Measurements from ENCODE around the gene ACBD6. TPM values are rescaled to one million over a fixed set of nuclear protein-coding genes. Genes with fewer than 3 reads are reported as not detected.

Gene ACBD6
- total and polyA plus RNA-seq, 5 donors from 2014 or later = 23.4 to 34.9 (median 25.5) TPM

DNA sequence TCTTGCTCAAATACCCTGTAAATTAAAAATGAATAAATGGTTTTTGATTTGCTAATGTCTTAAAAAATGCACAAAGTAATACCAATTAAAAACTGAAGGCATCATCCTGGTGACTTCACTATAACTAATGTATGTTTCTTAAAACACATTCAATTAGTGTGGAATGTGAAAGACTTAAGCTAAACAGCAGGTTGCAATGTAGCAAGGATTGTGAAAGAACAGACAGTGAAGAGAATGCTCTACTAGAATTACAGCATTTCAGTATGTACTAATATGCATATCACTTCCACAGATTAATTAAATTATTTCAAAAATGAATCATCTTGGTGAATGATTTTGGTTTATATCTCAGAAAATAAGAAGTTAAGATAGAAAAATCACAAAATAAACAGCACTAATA, 216.0 kb downstream of the ACBD6 start:
- Mint-ChIP-seq H3K9me3 (peaks cover 0 to 5% (median 0%) of the 10 kb centered on the region in 7 donors), H3K4me1 (peaks cover 15 to 37% (median 29%) of the 10 kb centered on the region in 4 donors), H3K27me3 (no peaks in the 10 kb centered on the region), H3K4me3 (no peak overlapping the region), H3K27ac (no peak overlapping the region), H3K36me3 (peaks cover 38% of the 10 kb centered on the region)
- Histone ChIP-seq H3K4me1 (ENCODE audit: control insufficient read depth, insufficient read depth, low read length, poor library complexity, severe bottlenecking) (peaks cover 16% of the 10 kb centered on the region), H3K4me3 (ENCODE audit: low read depth, low read length) (no peak overlapping the region), H3K27ac (ENCODE audit: insufficient read depth, low read length, poor library complexity, severe bottlenecking) (no peak overlapping the region), H3K27me3 (ENCODE audit: control insufficient read depth, insufficient read depth, low read length) (no peaks in the 10 kb centered on the region), H3K9me3 (ENCODE audit: control insufficient read depth in 2 of 2, low read length in 2 of 2) (no peaks in the 10 kb centered on the region), H3K36me3 (ENCODE audit: control insufficient read depth, insufficient read depth, low read length) (peaks cover 5% of the 10 kb centered on the region)
- ATAC-seq (ENCODE audit: low read depth in 2 of 2) (no peak), DNase-seq (no peak)

- H3K27me3 Mint-ChIP-seq = no peaks in the 10 kb centered on the region
- Histone ChIP-seq H3K27me3 (ENCODE audit: control insufficient read depth, insufficient read depth, low read length) (no peaks in the 10 kb centered on the region), H3K27ac (ENCODE audit: insufficient read depth, low read length, poor library complexity, severe bottlenecking) (no peak overlapping the region), H3K4me1 (ENCODE audit: control insufficient read depth, insufficient read depth, low read length, poor library complexity, severe bottlenecking) (peaks cover under 1% of the 10 kb centered on the region), H3K36me3 (ENCODE audit: control insufficient read depth, insufficient read depth, low read length) (peaks cover 4% of the 10 kb centered on the region), H3K9me3 (ENCODE audit: control insufficient read depth in 2 of 2, low read length in 2 of 2) (no peaks in the 10 kb centered on the region), H3K4me3 (ENCODE audit: low read depth, low read length) (no peak overlapping the region)
- no peak overlapping the region for H3K4me3 Mint-ChIP-seq
- no peaks in the 10 kb centered on the region for H3K9me3 Mint-ChIP-seq
- H3K4me1 Mint-ChIP-seq = peaks cover 2 to 9% (median 6%) of the 10 kb centered on the region in 4 donors
- H3K36me3 Mint-ChIP-seq = peaks cover 46% of the 10 kb centered on the region
- ATAC-seq (ENCODE audit: low read depth in 2 of 2) (no peak), DNase-seq (no peak)
- peak overlapping the region in 1 of 3 donors; percentile 32 for H3K27ac Mint-ChIP-seq
These were observed 219.3 kb downstream of the ACBD6 start for GRCh38 chr1:180283098-180283497.

DNA sequence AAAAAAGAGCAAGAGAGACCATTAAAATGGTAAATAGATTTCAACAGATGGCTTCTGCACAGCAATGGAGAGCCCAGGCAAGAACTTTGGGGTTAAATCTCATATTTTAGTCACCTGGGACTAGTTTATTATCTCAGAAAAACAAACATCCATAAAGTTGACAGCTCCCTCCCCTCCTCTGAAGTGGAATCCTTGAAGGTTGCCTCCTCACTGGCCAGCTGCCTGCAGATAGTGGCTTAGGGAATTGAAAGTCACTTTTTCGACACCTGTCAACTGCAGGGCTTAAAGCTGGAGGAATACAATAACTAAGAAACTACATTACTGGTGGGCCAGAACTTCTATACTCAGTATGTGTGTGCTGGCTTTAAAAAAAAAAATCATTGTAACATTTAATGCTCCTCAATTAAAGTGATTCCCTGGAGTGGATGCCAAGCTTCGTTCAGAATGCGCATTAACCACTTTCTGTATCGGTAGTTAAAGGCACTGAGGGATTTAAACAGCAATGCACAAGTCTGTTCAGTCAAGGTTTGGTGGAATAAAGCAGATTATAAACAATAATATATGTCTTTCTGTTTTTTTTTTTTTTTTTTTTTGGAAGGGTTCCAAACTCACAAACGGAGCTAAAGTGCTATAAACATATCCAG, 219.9 kb downstream of the ACBD6 start:
- Histone ChIP-seq H3K36me3 (ENCODE audit: control insufficient read depth, insufficient read depth, low read length) (no peaks in the 10 kb centered on the region), H3K27ac (ENCODE audit: insufficient read depth, low read length, poor library complexity, severe bottlenecking) (no peak overlapping the region), H3K4me3 (ENCODE audit: low read depth, low read length) (no peak overlapping the region), H3K27me3 (ENCODE audit: control insufficient read depth, insufficient read depth, low read length) (no peaks in the 10 kb centered on the region), H3K9me3 (ENCODE audit: control insufficient read depth in 2 of 2, low read length in 2 of 2) (no peaks in the 10 kb centered on the region), H3K4me1 (ENCODE audit: control insufficient read depth, insufficient read depth, low read length, poor library complexity, severe bottlenecking) (no peaks in the 10 kb centered on the region)
- DNase-seq = no peak
- no peak for ATAC-seq (ENCODE audit: low read depth in 2 of 2)
- H3K36me3 Mint-ChIP-seq = peaks cover 47% of the 10 kb centered on the region
- no peaks in the 10 kb centered on the region for H3K27me3 Mint-ChIP-seq
- peaks cover 0 to 7% (median 3%) of the 10 kb centered on the region in 4 donors for H3K4me1 Mint-ChIP-seq
- no peaks in the 10 kb centered on the region for H3K9me3 Mint-ChIP-seq
- no peak overlapping the region for H3K4me3 Mint-ChIP-seq
- peak overlapping the region in 1 of 3 donors; percentile 32 for H3K27ac Mint-ChIP-seq

DNA sequence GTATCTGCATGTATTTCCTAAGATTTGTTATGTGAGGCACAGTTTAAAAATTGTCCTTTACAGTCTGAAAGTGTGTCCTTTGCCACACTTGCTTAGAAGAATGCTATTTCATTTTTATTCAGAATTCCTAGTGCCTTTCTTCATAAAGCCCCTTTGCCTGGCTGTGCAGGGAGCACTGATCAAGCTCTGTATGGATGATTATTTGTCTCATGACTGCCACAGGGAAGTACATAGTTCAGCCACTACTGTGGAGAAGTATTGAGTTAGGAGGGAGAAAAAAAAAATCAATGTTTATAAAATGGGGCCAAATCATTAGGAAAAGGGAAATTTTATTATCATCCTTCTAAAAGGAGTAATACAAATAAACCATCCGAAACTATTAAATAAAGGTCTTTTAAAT, 220.9 kb downstream of the ACBD6 start:
- Mint-ChIP-seq H3K36me3 (peaks cover 48% of the 10 kb centered on the region), H3K4me1 (peaks cover 0 to 7% (median 3%) of the 10 kb centered on the region in 4 donors), H3K27ac (no peak overlapping the region), H3K4me3 (no peak overlapping the region), H3K9me3 (no peaks in the 10 kb centered on the region), H3K27me3 (no peaks in the 10 kb centered on the region)
- Histone ChIP-seq H3K27ac (ENCODE audit: insufficient read depth, low read length, poor library complexity, severe bottlenecking) (no peak overlapping the region), H3K9me3 (ENCODE audit: control insufficient read depth in 2 of 2, low read length in 2 of 2) (no peaks in the 10 kb centered on the region), H3K4me3 (ENCODE audit: low read depth, low read length) (no peak overlapping the region), H3K36me3 (ENCODE audit: control insufficient read depth, insufficient read depth, low read length) (no peaks in the 10 kb centered on the region), H3K4me1 (ENCODE audit: control insufficient read depth, insufficient read depth, low read length, poor library complexity, severe bottlenecking) (no peaks in the 10 kb centered on the region), H3K27me3 (ENCODE audit: control insufficient read depth, insufficient read depth, low read length) (no peaks in the 10 kb centered on the region)
- no peak for ATAC-seq (ENCODE audit: low read depth in 2 of 2)
- no peak for DNase-seq

GRCh38 chr1:180280617-180281016, 221.8 kb downstream of the ACBD6 start:
- no peak overlapping the region for H3K4me3 Mint-ChIP-seq
- H3K4me1 Mint-ChIP-seq = peaks cover 0 to 7% (median 3%) of the 10 kb centered on the region in 4 donors
- no peak for DNase-seq
- H3K27ac Mint-ChIP-seq = no peak overlapping the region
- no peak overlapping the region for H3K4me3 ChIP-seq (ENCODE audit: low read depth, low read length)
- H3K36me3 ChIP-seq (ENCODE audit: control insufficient read depth, insufficient read depth, low read length) = no peaks in the 10 kb centered on the region
- ATAC-seq (ENCODE audit: low read depth in 2 of 2) = no peak
- no peaks in the 10 kb centered on the region for H3K4me1 ChIP-seq (ENCODE audit: control insufficient read depth, insufficient read depth, low read length, poor library complexity, severe bottlenecking)
- H3K27me3 Mint-ChIP-seq = no peaks in the 10 kb centered on the region
- H3K9me3 ChIP-seq (ENCODE audit: control insufficient read depth in 2 of 2, low read length in 2 of 2) = no peaks in the 10 kb centered on the region
- H3K36me3 Mint-ChIP-seq = peaks cover 44% of the 10 kb centered on the region
- H3K9me3 Mint-ChIP-seq = no peaks in the 10 kb centered on the region
- no peaks in the 10 kb centered on the region for H3K27me3 ChIP-seq (ENCODE audit: control insufficient read depth, insufficient read depth, low read length)
- H3K27ac ChIP-seq (ENCODE audit: insufficient read depth, low read length, poor library complexity, severe bottlenecking) = no peak overlapping the region

- no peaks in the 10 kb centered on the region for H3K9me3 Mint-ChIP-seq
- H3K27me3 Mint-ChIP-seq = no peaks in the 10 kb centered on the region
- H3K4me1 ChIP-seq (ENCODE audit: control insufficient read depth, insufficient read depth, low read length, poor library complexity, severe bottlenecking) = no peaks in the 10 kb centered on the region
- ATAC-seq (ENCODE audit: low read depth in 2 of 2) (no peak), DNase-seq (no peak)
- H3K27me3 ChIP-seq (ENCODE audit: control insufficient read depth, insufficient read depth, low read length) = no peaks in the 10 kb centered on the region
- no peak overlapping the region for H3K27ac Mint-ChIP-seq
- peaks cover 0 to 7% (median 3%) of the 10 kb centered on the region in 4 donors for H3K4me1 Mint-ChIP-seq
- H3K36me3 ChIP-seq (ENCODE audit: control insufficient read depth, insufficient read depth, low read length) = no peaks in the 10 kb centered on the region
- no peak overlapping the region for H3K4me3 Mint-ChIP-seq
- H3K4me3 ChIP-seq (ENCODE audit: low read depth, low read length) = no peak overlapping the region
- H3K36me3 Mint-ChIP-seq = peaks cover 48% of the 10 kb centered on the region
- no peak overlapping the region for H3K27ac ChIP-seq (ENCODE audit: insufficient read depth, low read length, poor library complexity, severe bottlenecking)
- H3K9me3 ChIP-seq (ENCODE audit: control insufficient read depth in 2 of 2, low read length in 2 of 2) = no peaks in the 10 kb centered on the region
These were observed 222.7 kb downstream of the ACBD6 start for GRCh38 chr1:180279651-180280050.

DNA sequence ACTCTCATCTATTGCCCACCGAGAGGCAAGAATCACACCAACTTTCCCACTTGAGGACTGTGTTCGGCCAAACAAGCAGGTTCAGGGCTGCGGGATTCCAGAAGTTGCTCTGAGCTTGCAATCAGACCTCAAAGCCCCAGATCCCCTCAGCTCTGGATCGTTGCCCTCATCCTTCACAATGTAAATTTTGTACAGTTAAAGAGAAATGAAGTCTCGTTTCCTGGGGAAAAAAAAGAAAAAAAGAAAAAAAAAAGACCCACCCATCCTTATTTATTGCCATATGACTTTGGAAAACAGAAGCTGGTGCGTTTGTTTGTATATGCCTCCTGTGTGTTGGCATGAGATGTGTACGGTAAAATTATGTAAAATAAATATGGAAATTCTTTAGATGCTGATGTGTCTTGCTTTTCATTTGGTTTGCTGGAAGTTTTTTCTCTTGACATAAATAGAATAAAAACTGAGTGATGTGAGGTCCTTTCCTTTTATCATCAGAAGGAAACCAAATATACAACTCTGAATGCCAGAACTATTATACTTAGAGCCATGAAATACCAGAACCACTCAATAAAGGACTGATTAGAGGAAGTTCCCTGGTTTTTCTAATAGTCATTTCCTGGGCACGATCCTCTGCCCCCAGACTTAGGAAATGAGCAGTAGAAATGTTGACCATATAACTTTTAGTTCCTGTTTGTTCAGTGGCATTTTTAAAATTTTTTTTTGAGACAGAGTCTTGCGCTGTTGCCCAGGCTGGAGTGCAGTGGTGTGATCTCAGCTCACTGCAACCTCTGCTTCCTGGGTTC, 223.6 kb downstream of the ACBD6 start:
- H3K36me3 Mint-ChIP-seq = peaks cover 52% of the 10 kb centered on the region
- no peaks in the 10 kb centered on the region for H3K27me3 Mint-ChIP-seq
- DNase-seq = no peak
- no peaks in the 10 kb centered on the region for H3K27me3 ChIP-seq (ENCODE audit: control insufficient read depth, insufficient read depth, low read length)
- H3K4me3 ChIP-seq (ENCODE audit: low read depth, low read length) = no peak overlapping the region
- H3K9me3 ChIP-seq (ENCODE audit: control insufficient read depth in 2 of 2, low read length in 2 of 2) = no peaks in the 10 kb centered on the region
- no peaks in the 10 kb centered on the region for H3K9me3 Mint-ChIP-seq
- H3K4me1 Mint-ChIP-seq = peaks cover 0 to 4% (median 3%) of the 10 kb centered on the region in 4 donors
- no peak overlapping the region for H3K4me3 Mint-ChIP-seq
- H3K4me1 ChIP-seq (ENCODE audit: control insufficient read depth, insufficient read depth, low read length, poor library complexity, severe bottlenecking) = no peaks in the 10 kb centered on the region
- no peak for ATAC-seq (ENCODE audit: low read depth in 2 of 2)
- H3K36me3 ChIP-seq (ENCODE audit: control insufficient read depth, insufficient read depth, low read length) = no peaks in the 10 kb centered on the region
- H3K27ac Mint-ChIP-seq = no peak overlapping the region
- H3K27ac ChIP-seq (ENCODE audit: insufficient read depth, low read length, poor library complexity, severe bottlenecking) = no peak overlapping the region

DNA sequence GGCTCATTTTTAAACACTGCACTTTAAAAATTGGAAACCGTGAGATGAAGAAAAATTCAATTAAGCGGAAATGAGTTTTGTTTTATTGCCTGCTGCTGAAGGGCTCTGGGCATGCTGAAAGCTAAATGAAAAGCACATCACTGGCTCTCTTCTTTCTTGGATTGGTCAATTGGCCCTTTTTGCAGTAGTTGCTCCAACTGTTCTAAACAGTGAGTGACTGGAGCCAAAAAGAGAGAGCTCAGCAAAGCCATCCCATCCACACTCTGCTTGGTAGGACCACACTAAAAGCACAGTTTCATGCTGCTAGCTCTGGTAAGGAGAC, 224.2 kb downstream of the ACBD6 start:
- Mint-ChIP-seq H3K9me3 (no peaks in the 10 kb centered on the region), H3K27me3 (no peaks in the 10 kb centered on the region), H3K27ac (peak overlapping the region in 1 of 3 donors; percentile 38), H3K4me1 (peaks cover 0 to 4% (median 3%) of the 10 kb centered on the region in 4 donors), H3K4me3 (no peak overlapping the region), H3K36me3 (peaks cover 55% of the 10 kb centered on the region)
- H3K36me3 ChIP-seq (ENCODE audit: control insufficient read depth, insufficient read depth, low read length) = no peaks in the 10 kb centered on the region
- H3K27ac ChIP-seq (ENCODE audit: insufficient read depth, low read length, poor library complexity, severe bottlenecking) = no peak overlapping the region
- DNase-seq (no peak), ATAC-seq (ENCODE audit: low read depth in 2 of 2) (no peak)
- no peaks in the 10 kb centered on the region for H3K27me3 ChIP-seq (ENCODE audit: control insufficient read depth, insufficient read depth, low read length)
- H3K4me1 ChIP-seq (ENCODE audit: control insufficient read depth, insufficient read depth, low read length, poor library complexity, severe bottlenecking) = no peaks in the 10 kb centered on the region
- H3K9me3 ChIP-seq (ENCODE audit: control insufficient read depth in 2 of 2, low read length in 2 of 2) = no peaks in the 10 kb centered on the region
- no peak overlapping the region for H3K4me3 ChIP-seq (ENCODE audit: low read depth, low read length)
